Measurements from ENCODE around the gene ORC6.

Gene ORC6

GRCh38 chr16:46689365-46690280 is at the start of gene ORC6:
Gene ORC6, plus strand, starts transcription at chr16:46689659. Its CDS starts 47 bp downstream, at chr16:46689706.
- peaks cover 63% of the 10 kb centered on the region for H3K79me2 ChIP-seq (ENCODE audit: insufficient read depth, low read depth)
- H3K36me3 ChIP-seq (ENCODE audit: insufficient read depth), result peaks cover 11% of the 10 kb centered on the region; the same call in 1 of the 2 replicates
- TF ChIP-seq CTCF (conservative IDR thresholded peaks at IDR 0.05; ENCODE audit: low read depth, low read length), result peak; percentile 66
- peak within 1 kb of the TSS; percentile 88 for H3K9ac ChIP-seq
- H4K20me1 ChIP-seq (ENCODE audit: insufficient read depth), result peaks cover 4% of the 10 kb centered on the region; the same call in 1 of the 2 replicates
- peaks cover 37% of the 10 kb centered on the region for H3K4me1 ChIP-seq (ENCODE audit: low read depth, poor library complexity, severe bottlenecking)
- peak within 1 kb of the TSS; percentile 85 for H3K27ac ChIP-seq
- peak within 1 kb of the TSS; percentile 88 for H3K4me2 ChIP-seq
- H3K4me3 ChIP-seq (IDR thresholded peaks at IDR 0.05; ENCODE audit: insufficient read depth, low read depth, low read length), result no peak within 1 kb of the TSS
- peak within 1 kb of the TSS; percentile 89 for H2AFZ ChIP-seq (ENCODE audit: low read depth)
- H3K27me3 ChIP-seq (ENCODE audit: insufficient read depth, low read depth), result no peaks in the 10 kb centered on the region

- Histone ChIP-seq H3K4me3 (IDR thresholded peaks at IDR 0.05; ENCODE audit: insufficient read depth, low read depth, low read length) (no peak overlapping the region), H3K27me3 (ENCODE audit: insufficient read depth, low read depth) (no peaks in the 10 kb centered on the region), H3K27ac (no peak overlapping the region), H2AFZ (ENCODE audit: low read depth) (no peak overlapping the region), H3K79me2 (ENCODE audit: insufficient read depth, low read depth) (no peaks in the 10 kb centered on the region), H3K4me2 (no peak overlapping the region), H4K20me1 (ENCODE audit: insufficient read depth) (no peaks in the 10 kb centered on the region), H3K36me3 (ENCODE audit: insufficient read depth) (no peaks in the 10 kb centered on the region), H3K9ac (no peak overlapping the region), H3K4me1 (ENCODE audit: low read depth, poor library complexity, severe bottlenecking) (no peaks in the 10 kb centered on the region)
- no peak for TF ChIP-seq CTCF (conservative IDR thresholded peaks at IDR 0.05; ENCODE audit: low read depth, low read length)
Observed at GRCh38 chr16:46648656-46649055, 40.8 kb upstream of the ORC6 start.

- Histone ChIP-seq H2AFZ (ENCODE audit: low read depth) (no peak overlapping the region), H3K4me1 (ENCODE audit: low read depth, poor library complexity, severe bottlenecking) (no peaks in the 10 kb centered on the region), H3K9ac (no peak overlapping the region), H3K79me2 (ENCODE audit: insufficient read depth, low read depth) (no peaks in the 10 kb centered on the region), H3K4me2 (no peak overlapping the region), H3K4me3 (IDR thresholded peaks at IDR 0.05; ENCODE audit: insufficient read depth, low read depth, low read length) (no peak overlapping the region), H3K27me3 (ENCODE audit: insufficient read depth, low read depth) (no peaks in the 10 kb centered on the region), H3K36me3 (ENCODE audit: insufficient read depth) (no peaks in the 10 kb centered on the region), H3K27ac (no peak overlapping the region), H4K20me1 (ENCODE audit: insufficient read depth) (no peaks in the 10 kb centered on the region)
- TF ChIP-seq CTCF (conservative IDR thresholded peaks at IDR 0.05; ENCODE audit: low read depth, low read length), result no peak
Observed at GRCh38 chr16:46649588-46650253, 39.7 kb upstream of the ORC6 start.

- Histone ChIP-seq H3K79me2 (ENCODE audit: insufficient read depth, low read depth) (no peaks in the 10 kb centered on the region), H4K20me1 (ENCODE audit: insufficient read depth) (no peaks in the 10 kb centered on the region), H3K36me3 (ENCODE audit: insufficient read depth) (no peaks in the 10 kb centered on the region), H3K9ac (no peak overlapping the region), H3K27me3 (ENCODE audit: insufficient read depth, low read depth) (no peaks in the 10 kb centered on the region), H3K4me2 (no peak overlapping the region), H2AFZ (ENCODE audit: low read depth) (no peak overlapping the region), H3K27ac (no peak overlapping the region), H3K4me3 (IDR thresholded peaks at IDR 0.05; ENCODE audit: insufficient read depth, low read depth, low read length) (no peak overlapping the region), H3K4me1 (ENCODE audit: low read depth, poor library complexity, severe bottlenecking) (no peaks in the 10 kb centered on the region)
- TF ChIP-seq CTCF (conservative IDR thresholded peaks at IDR 0.05; ENCODE audit: low read depth, low read length), result no peak
Observed at GRCh38 chr16:46650254-46650623, 39.2 kb upstream of the ORC6 start.
